OCI-LY3 (cell line): ENCODE results near the gene OAT.
"Not testable (repeated sequence)": the region's sequence is repeated elsewhere in the genome, so short reads cannot be mapped to it uniquely, and the experiment has no call there.

ENCODE experiments used
- H2AFZ ChIP-seq: fragments of 200-600, 300-600 bp; shearing (Covaris generic); 2 replicates; pipeline ENCODE4 v1.6.0; 2014; ENCODE audit warnings: antibody characterized with exemption, low read depth, low read length
- H3K27ac ChIP-seq: fragments of 200-600, 300-600 bp; sonication (generic); 2 replicates; pipeline ENCODE4 v1.5.1; 2014; ENCODE audit warnings: mild to moderate bottlenecking, low read length, moderate library complexity, mixed read lengths
- H3K27me3 ChIP-seq: fragments of 200-600, 300-600 bp; sonication (generic); 2 replicates; pipeline ENCODE4 v1.6.1; 2014; ENCODE audit warnings: low read depth, low read length, mixed read lengths
- H3K36me3 ChIP-seq: fragments of 200-600, 300-600 bp; sonication (generic); replicated peaks from 2 replicates; pipeline ENCODE3; 2014; ENCODE audit warnings: low read depth, low read length, mixed read lengths
- H3K4me1 ChIP-seq: fragments of 300-600, 200-600 bp; sonication (generic); 2 replicates; pipeline ENCODE4 v1.6.1; 2014; ENCODE audit warnings: low read length, mixed read lengths
- H3K4me2 ChIP-seq: fragments of 200-600, 300-600 bp; sonication (generic); 2 replicates; pipeline ENCODE4 v1.6.1; 2014; ENCODE audit warnings: low read length, mixed read lengths
- H3K4me3 ChIP-seq: fragments of 300-600, 200-600 bp; sonication (generic); 2 replicates; pipeline ENCODE4 v1.5.1; 2014; ENCODE audit warnings: antibody characterized with exemption, mild to moderate bottlenecking, low read length, moderate library complexity
- H3K79me2 ChIP-seq: fragments of 300-600, 200-600 bp; shearing (Covaris generic); 2 replicates; pipeline ENCODE4 v1.6.1; 2014; ENCODE audit warnings: mild to moderate bottlenecking, low read length, mixed read lengths
- H3K9ac ChIP-seq: fragments of 300-600, 200-600 bp; shearing (Covaris generic); 2 replicates; pipeline ENCODE4 v1.6.0; 2014; ENCODE audit warnings: mild to moderate bottlenecking, low read length, moderate library complexity
- H3K9me3 ChIP-seq: fragments of 200-600, 300-600 bp; shearing (Covaris generic); 2 replicates; pipeline ENCODE4 v1.6.1; 2014; ENCODE audit warnings: low read length, mixed read lengths; ENCODE audit not compliant: insufficient read depth
- H4K20me1 ChIP-seq: fragments of 200-600, 300-600 bp; sonication (generic); 2 replicates; pipeline ENCODE4 v1.6.1; 2016; ENCODE audit warnings: low read length, mixed read lengths; ENCODE audit not compliant: insufficient read depth
- CTCF ChIP-seq: fragments of 200-600, 300-600 bp; sonication (generic); IDR thresholded peaks from 2 replicates; pipeline ENCODE4 v1.5.1; 2014; ENCODE audit warnings: antibody characterized with exemption, low read length, low read depth
- EZH2phosphoT487 ChIP-seq: fragments of 200-600 bp; shearing (Covaris generic); IDR thresholded peaks from 2 replicates; pipeline ENCODE4 v1.6.1; 2018; ENCODE audit warnings: antibody characterized with exemption, mixed run types, low read depth

OAT gene

GRCh38 chr10:124446830-124447750 is 28.4 kb upstream of the OAT start:
- Histone ChIP-seq H3K27ac (no peak overlapping the region), H2AFZ (no peak overlapping the region), H3K36me3 (no peaks in the 10 kb centered on the region), H3K9ac (no peak overlapping the region), H4K20me1 (no peaks in the 10 kb centered on the region), H3K4me3 (no peak overlapping the region), H3K9me3 (no peaks in the 10 kb centered on the region), H3K4me1 (no peaks in the 10 kb centered on the region), H3K79me2 (no peaks in the 10 kb centered on the region), H3K27me3 (peaks cover 14% of the 10 kb centered on the region; the same call in 1 of the 2 replicates), H3K4me2 (no peak overlapping the region)
- TF ChIP-seq CTCF (no peak), EZH2phosphoT487 (no peak)

GRCh38 chr10:124441694-124442093 is 23.0 kb upstream of the OAT start:
- H3K27me3 ChIP-seq, H2AFZ ChIP-seq, H3K4me3 ChIP-seq, H3K4me2 ChIP-seq, H3K4me1 ChIP-seq, H3K9ac ChIP-seq, H3K79me2 ChIP-seq, H3K9me3 ChIP-seq, H3K27ac ChIP-seq, H3K36me3 ChIP-seq, H4K20me1 ChIP-seq: not testable (repeated sequence)

- no peak overlapping the region for H3K27ac ChIP-seq
- H3K36me3 ChIP-seq: no peaks in the 10 kb centered on the region
- peaks cover 4% of the 10 kb centered on the region; the same call in 1 of the 2 replicates for H3K27me3 ChIP-seq
- H3K4me1 ChIP-seq: peaks cover 14% of the 10 kb centered on the region
- H3K9ac ChIP-seq: no peak overlapping the region
- H3K79me2 ChIP-seq: no peaks in the 10 kb centered on the region
- TF ChIP-seq CTCF: no peak
- no peak for TF ChIP-seq EZH2phosphoT487
- H4K20me1 ChIP-seq: no peaks in the 10 kb centered on the region
- peak overlapping the region; percentile 70 for H3K4me2 ChIP-seq
- no peaks in the 10 kb centered on the region for H3K9me3 ChIP-seq
- peak overlapping the region; percentile 39; the same call in 1 of the 2 replicates for H3K4me3 ChIP-seq
- H2AFZ ChIP-seq: no peak overlapping the region
Measured at GRCh38 chr10:124436191-124436638, 17.5 kb upstream of the OAT start.

GRCh38 chr10:124435683-124436082 is 17.0 kb upstream of the OAT start:
- not testable (repeated sequence) for H3K9me3 ChIP-seq, H2AFZ ChIP-seq, H3K27me3 ChIP-seq, H3K79me2 ChIP-seq, H3K27ac ChIP-seq, H3K9ac ChIP-seq, H3K36me3 ChIP-seq, H3K4me3 ChIP-seq, H4K20me1 ChIP-seq
- Histone ChIP-seq H3K4me1 (peaks cover 14% of the 10 kb centered on the region), H3K4me2 (peak overlapping the region; percentile 70)

- no peak overlapping the region for H3K27ac ChIP-seq
- peaks cover 10% of the 10 kb centered on the region for H3K4me1 ChIP-seq
- no peak overlapping the region for H3K4me3 ChIP-seq
- H3K36me3 ChIP-seq: no peaks in the 10 kb centered on the region
- H3K9me3 ChIP-seq: no peaks in the 10 kb centered on the region
- H3K27me3 ChIP-seq: peaks cover 8% of the 10 kb centered on the region; the same call in 1 of the 2 replicates
- no peak overlapping the region for H2AFZ ChIP-seq
- TF ChIP-seq EZH2phosphoT487 (no peak), CTCF (no peak)
- H3K9ac ChIP-seq: no peak overlapping the region
- no peaks in the 10 kb centered on the region for H4K20me1 ChIP-seq
- H3K4me2 ChIP-seq: no peak overlapping the region
- H3K79me2 ChIP-seq: no peaks in the 10 kb centered on the region
Measured at GRCh38 chr10:124433461-124433860, 14.7 kb upstream of the OAT start.
